Effector CD8-positive, alpha-beta T cell (primary cell): ENCODE measurements around the gene RASGRF2.
A peak's percentile ranks its signal among the peaks of the same experiment; 100 is the strongest.

ENCODE experiments used
- DNase-seq: peaks from one replicate; lab custom pipeline; 2025; lab: John Stamatoyannopoulos, UW

RASGRF2 gene

GRCh38 chr5:81136557-81136956, 176.4 kb downstream of the RASGRF2 start:
- DNase-seq, result no peak

GRCh38 chr5:81137833-81138232, 177.7 kb downstream of the RASGRF2 start:
- no peak for DNase-seq

- DNase-seq, result no peak
Observed at GRCh38 chr5:81140441-81140840, 180.3 kb downstream of the RASGRF2 start.

GRCh38 chr5:81140943-81141342, 180.8 kb downstream of the RASGRF2 start:
- DNase-seq, result no peak

- DNase-seq, result no peak
Observed at GRCh38 chr5:81142108-81142507, 181.9 kb downstream of the RASGRF2 start.

- no peak for DNase-seq
Observed at GRCh38 chr5:81145329-81145935, 185.3 kb downstream of the RASGRF2 start.

- DNase-seq, result no peak
Observed at GRCh38 chr5:81146031-81146430, 185.9 kb downstream of the RASGRF2 start.

- DNase-seq, result no peak
Observed at GRCh38 chr5:81147011-81147885, 187.1 kb downstream of the RASGRF2 start.

- no peak for DNase-seq
Observed at GRCh38 chr5:81147886-81148571, 187.9 kb downstream of the RASGRF2 start.

GRCh38 chr5:81151546-81151945, 191.4 kb downstream of the RASGRF2 start:
- no peak for DNase-seq

- DNase-seq, result no peak
Observed at GRCh38 chr5:81154725-81155124, 194.6 kb downstream of the RASGRF2 start.

- DNase-seq, result no peak
Observed at GRCh38 chr5:81156732-81157131, 196.6 kb downstream of the RASGRF2 start.

GRCh38 chr5:81161012-81161601, 200.9 kb downstream of the RASGRF2 start:
- no peak for DNase-seq

- no peak for DNase-seq
Observed at GRCh38 chr5:81162501-81162900, 202.3 kb downstream of the RASGRF2 start.

GRCh38 chr5:81163651-81164050, 203.5 kb downstream of the RASGRF2 start:
- DNase-seq, result no peak

GRCh38 chr5:81164476-81164875, 204.3 kb downstream of the RASGRF2 start:
- DNase-seq, result no peak

- no peak for DNase-seq
Observed at GRCh38 chr5:81164936-81165335, 204.8 kb downstream of the RASGRF2 start.

GRCh38 chr5:81165493-81166119, 205.4 kb downstream of the RASGRF2 start:
- DNase-seq, result peak; percentile 15

GRCh38 chr5:81166430-81166829, 206.3 kb downstream of the RASGRF2 start:
- no peak for DNase-seq

GRCh38 chr5:81167078-81167477, 206.9 kb downstream of the RASGRF2 start:
- no peak for DNase-seq

- no peak for DNase-seq
Observed at GRCh38 chr5:81167544-81167943, 207.4 kb downstream of the RASGRF2 start.

- DNase-seq, result no peak
Observed at GRCh38 chr5:81169924-81170323, 209.8 kb downstream of the RASGRF2 start.
